Mammary epithelial cell (primary cell): Measurements from ENCODE around the gene PDCD11.

Experiments used
- CTCF ChIP-seq, 2 donors: IDR thresholded peaks in 1 of 2; conservative IDR thresholded peaks in 1 of 2; 2 replicates each; pipeline ENCODE4 v1.5.1; 2011 to 2012; ENCODE audit warnings: inconsistent platforms in 2 of 2, low read length in 2 of 2, mild to moderate bottlenecking in 2 of 2, control low read depth in 1 of 2, low read depth in 1 of 2; ENCODE audit not compliant: insufficient read depth in 1 of 2; ENCODE audit errors: extremely low read depth in 1 of 2
- EZH2 ChIP-seq: IDR thresholded peaks from 2 replicates; pipeline ENCODE4 v1.6.1; 2012; ENCODE audit warnings: low read length, inconsistent platforms, borderline replicate concordance

GRCh38 chr10:103475437-103475836, 79.0 kb downstream of the PDCD11 start:
- TF ChIP-seq CTCF (conservative IDR thresholded peaks at IDR 0.05 in 1 of 2, IDR thresholded peaks at IDR 0.05 in 1 of 2; ENCODE audit: extremely low read depth in 1 of 2, insufficient read depth in 1 of 2, low read depth in 1 of 2, low read length in 2 of 2) = no peak
- TF ChIP-seq EZH2 = no peak
